ENCODE measurements around the gene HCN1.

HCN1 gene

GRCh38 chr5:45279109-45279508 lies 417.1 kb downstream of the HCN1 start:
- no peak for DNase-seq

- DNase-seq, result no peak
These were observed 418.3 kb downstream of the HCN1 start for GRCh38 chr5:45277860-45278259.

GRCh38 chr5:45274241-45274640 lies 421.9 kb downstream of the HCN1 start:
- no peak for DNase-seq

- DNase-seq, result no peak
These were observed 424.6 kb downstream of the HCN1 start for GRCh38 chr5:45271626-45272025.

GRCh38 chr5:45264447-45264846 lies 431.7 kb downstream of the HCN1 start:
- DNase-seq, result no peak

GRCh38 chr5:45262061-45262590 lies 434.1 kb downstream of the HCN1 start:
- DNase-seq, result no peak

GRCh38 chr5:45261125-45261524 lies 435.1 kb downstream of the HCN1 start:
- no peak for DNase-seq

GRCh38 chr5:45260292-45260691 lies 435.9 kb downstream of the HCN1 start:
- no peak for DNase-seq

GRCh38 chr5:45252978-45253377 lies 443.2 kb downstream of the HCN1 start:
- DNase-seq, result no peak

GRCh38 chr5:45252541-45252940 lies 443.6 kb downstream of the HCN1 start:
- no peak for DNase-seq

- no peak for DNase-seq
These were observed 470.6 kb downstream of the HCN1 start for GRCh38 chr5:45225571-45226031.

GRCh38 chr5:45205403-45205961 lies 490.7 kb downstream of the HCN1 start:
- DNase-seq, result no peak

Data from NCI-H1105 treated with DMSO at 0.1 percent for 48 hours (cell line).